ENCODE measurements around the gene GIPR. TPM values are rescaled to one million over a fixed set of nuclear protein-coding genes. Genes with fewer than 3 reads are reported as not detected.
A peak's percentile ranks its signal among the peaks of the same experiment; 100 is the strongest.

GIPR gene
- total RNA-seq, 1 donor from 2014 or later = 0.53 TPM

DNA sequence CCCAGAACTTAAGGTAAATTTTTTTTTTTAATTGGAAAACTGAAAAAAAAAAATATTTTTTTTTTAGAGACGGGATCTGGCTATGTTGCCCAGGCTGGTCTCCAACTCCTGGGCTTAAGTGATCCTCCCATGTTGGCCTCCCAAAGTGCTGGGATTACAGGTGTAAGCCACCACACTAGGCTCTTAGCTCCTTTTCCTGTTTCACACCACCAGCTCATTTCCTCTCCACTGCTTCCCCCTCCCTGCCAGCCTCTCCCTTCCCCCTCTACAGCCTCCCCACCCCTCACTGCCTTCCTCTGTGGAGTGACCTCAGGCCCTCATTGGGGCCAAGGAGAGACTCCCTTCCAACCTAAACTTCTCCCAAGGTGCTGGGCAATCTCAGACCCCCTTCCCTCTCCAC, 4.2 kb upstream of the GIPR start:
- no peak for TF ChIP-seq CTCF (IDR thresholded peaks at IDR 0.05; ENCODE audit: insufficient read depth, low read length, severe bottlenecking)
- no peak overlapping the region for H3K4me3 ChIP-seq (ENCODE audit: low read depth, low read length)
- DNase-seq (ENCODE audit: low read depth) (no peak), FAIRE-seq (no peak)
- H3K27me3 ChIP-seq (ENCODE audit: control insufficient read depth, insufficient read depth, low read length) = no peaks in the 10 kb centered on the region
- no peaks in the 10 kb centered on the region for H3K36me3 ChIP-seq (ENCODE audit: control insufficient read depth, insufficient read depth, low read length)

DNA sequence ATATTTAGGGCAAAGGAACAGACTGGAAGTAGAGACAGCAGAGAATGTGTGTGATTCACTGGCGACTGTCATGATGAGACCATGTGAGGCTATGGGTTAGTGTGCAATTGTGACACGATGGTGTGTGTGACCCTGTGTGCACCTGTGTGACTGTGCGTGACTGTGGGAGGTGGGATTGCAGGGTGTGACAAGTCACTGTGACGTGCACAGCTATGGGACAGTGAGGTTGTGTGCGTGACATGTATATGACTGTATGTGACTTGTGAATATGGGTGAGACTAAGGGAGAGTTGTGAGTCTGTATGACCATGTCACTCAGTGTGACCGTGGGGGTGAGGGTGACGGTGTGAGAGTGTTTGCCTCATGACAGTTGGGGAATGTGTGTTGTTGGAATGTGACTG, 3.4 kb upstream of the GIPR start:
- H3K27me3 ChIP-seq (ENCODE audit: control insufficient read depth, insufficient read depth, low read length) = no peaks in the 10 kb centered on the region

GRCh38 chr19:45668342-45668871, 386 bp downstream of the GIPR start:
- Histone ChIP-seq H3K27me3 (ENCODE audit: control insufficient read depth, insufficient read depth, low read length) (no peaks in the 10 kb centered on the region), H3K36me3 (ENCODE audit: control insufficient read depth, insufficient read depth, low read length) (no peaks in the 10 kb centered on the region), H3K4me3 (ENCODE audit: low read depth, low read length) (peak overlapping the region; percentile 22)
- TF ChIP-seq CTCF (IDR thresholded peaks at IDR 0.05; ENCODE audit: insufficient read depth, low read length, severe bottlenecking) = no peak
- FAIRE-seq (no peak), DNase-seq (ENCODE audit: low read depth) (no peak)

More for the DNA sequence above, 3.4 kb upstream of the GIPR start:
- Histone ChIP-seq H3K4me3 (ENCODE audit: low read depth, low read length) (no peak overlapping the region), H3K36me3 (ENCODE audit: control insufficient read depth, insufficient read depth, low read length) (no peaks in the 10 kb centered on the region)
- FAIRE-seq (peak; percentile 66), DNase-seq (ENCODE audit: low read depth) (no peak)
- no peak for TF ChIP-seq CTCF (IDR thresholded peaks at IDR 0.05; ENCODE audit: insufficient read depth, low read length, severe bottlenecking)

DNA sequence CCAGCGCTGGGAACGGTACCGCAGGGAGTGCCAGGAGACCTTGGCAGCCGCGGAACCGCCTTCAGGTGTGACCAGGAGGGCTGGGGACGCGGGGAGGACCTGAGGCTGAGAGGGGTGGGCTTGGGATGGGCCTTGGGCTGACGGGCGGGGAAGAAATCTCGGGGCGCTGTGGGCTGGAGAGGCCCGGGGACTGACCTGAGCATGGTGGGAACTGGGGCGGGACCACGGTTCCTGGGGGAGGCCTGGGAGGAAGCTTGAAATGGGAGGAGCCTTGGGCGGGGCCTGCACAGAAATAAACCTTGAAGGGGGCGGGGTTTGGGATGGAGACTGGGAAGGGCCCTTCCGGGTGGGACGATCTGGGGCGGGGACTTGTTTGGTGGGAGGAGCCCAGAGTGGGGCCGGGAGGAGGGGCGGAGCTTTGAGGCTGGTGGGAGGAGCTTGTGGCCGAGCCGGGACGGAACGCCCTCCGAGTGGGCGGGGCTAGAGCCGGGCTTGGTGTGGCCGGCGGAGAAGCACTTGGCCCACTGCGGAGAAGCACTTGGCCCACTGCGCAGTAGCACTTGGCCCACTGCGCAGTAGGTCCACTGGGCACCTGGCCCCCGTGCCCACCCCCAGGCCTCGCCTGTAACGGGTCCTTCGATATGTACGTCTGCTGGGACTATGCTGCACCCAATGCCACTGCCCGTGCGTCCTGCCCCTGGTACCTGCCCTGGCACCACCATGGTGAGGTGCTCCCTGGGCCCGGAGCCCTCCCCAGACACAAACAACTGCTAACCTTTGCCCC, 2.8 kb downstream of the GIPR start:
- TF ChIP-seq CTCF (IDR thresholded peaks at IDR 0.05; ENCODE audit: insufficient read depth, low read length, severe bottlenecking) = no peak
- FAIRE-seq = no peak
- Histone ChIP-seq H3K36me3 (ENCODE audit: control insufficient read depth, insufficient read depth, low read length) (no peaks in the 10 kb centered on the region), H3K27me3 (ENCODE audit: control insufficient read depth, insufficient read depth, low read length) (no peaks in the 10 kb centered on the region), H3K4me3 (ENCODE audit: low read depth, low read length) (peak overlapping the region; percentile 45)
- peak; percentile 73 for DNase-seq (ENCODE audit: low read depth)

DNA sequence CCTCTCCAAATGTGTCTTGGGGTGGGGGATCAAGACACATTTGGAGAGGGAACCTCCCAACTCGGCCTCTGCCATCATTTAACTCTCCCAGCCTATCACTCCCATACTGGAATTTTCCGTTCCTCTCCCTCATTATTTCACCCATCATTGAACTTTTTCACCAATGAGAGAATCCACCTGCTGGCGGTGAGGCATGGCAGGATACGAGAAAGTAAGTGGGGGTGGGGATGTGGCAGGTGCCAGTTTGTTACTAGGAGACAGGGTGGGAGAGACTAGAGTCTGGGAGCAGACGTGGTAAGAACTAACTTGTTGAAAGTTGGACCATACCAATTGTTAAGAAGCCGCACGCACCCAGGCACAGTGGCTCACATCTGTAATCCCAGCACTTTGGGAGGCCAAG, 6.9 kb downstream of the GIPR start:
- no peak for DNase-seq (ENCODE audit: low read depth)
- FAIRE-seq = no peak
- Histone ChIP-seq H3K27me3 (ENCODE audit: control insufficient read depth, insufficient read depth, low read length) (no peaks in the 10 kb centered on the region), H3K36me3 (ENCODE audit: control insufficient read depth, insufficient read depth, low read length) (no peaks in the 10 kb centered on the region), H3K4me3 (ENCODE audit: low read depth, low read length) (no peak overlapping the region)
- no peak for TF ChIP-seq CTCF (IDR thresholded peaks at IDR 0.05; ENCODE audit: insufficient read depth, low read length, severe bottlenecking)
